ENCODE measurements around the gene PWWP2A. TPM values are rescaled to one million over a fixed set of nuclear protein-coding genes. Genes with fewer than 3 reads are reported as not detected.
A peak's percentile ranks its signal among the peaks of the same experiment; 100 is the strongest.

PWWP2A gene
- total RNA-seq, 1 experiment from 2014 or later, result 66.7 TPM

- Histone ChIP-seq H3K79me1 (ENCODE audit: insufficient read depth, low read depth, low read length, poor library complexity, severe bottlenecking) (no peaks in the 10 kb centered on the region), H3K27me3 (ENCODE audit: insufficient read depth, low read length) (no peaks in the 10 kb centered on the region), H3K23ac (ENCODE audit: insufficient read length, low read depth, low read length) (no peak overlapping the region), H4K20me1 (ENCODE audit: control insufficient read depth, insufficient read depth, insufficient read length) (no peaks in the 10 kb centered on the region), H3K14ac (ENCODE audit: insufficient read depth, low read length) (no peak overlapping the region), H3K4ac (ENCODE audit: low read depth, low read length) (no peak overlapping the region), H2AK5ac (ENCODE audit: insufficient read length, low read length) (no peak overlapping the region), H2BK15ac (ENCODE audit: low read depth, low read length) (no peak overlapping the region), H3T11ph (ENCODE audit: low read length) (no peak overlapping the region), H3K79me2 (ENCODE audit: insufficient read depth, low read length) (no peaks in the 10 kb centered on the region), H4K8ac (replicated peaks; ENCODE audit: insufficient read length, low read depth, low read length) (no peak overlapping the region), H2BK5ac (ENCODE audit: insufficient read length, low read length) (no peak overlapping the region), H2BK12ac (ENCODE audit: insufficient read length, low read depth, low read length) (no peak overlapping the region), H4K91ac (ENCODE audit: insufficient read length, low read depth, low read length) (no peak overlapping the region), H3K9ac (ENCODE audit: extremely low read depth, insufficient read length, low read length) (no peak overlapping the region), H3K18ac (ENCODE audit: insufficient read length, low read depth, low read length) (no peak overlapping the region), H3K4me1 (ENCODE audit: insufficient read depth, low read length) (no peaks in the 10 kb centered on the region), H3K56ac (ENCODE audit: insufficient read length, low read depth, low read length) (no peak overlapping the region), H4K5ac (ENCODE audit: insufficient read length, low read depth, low read length) (no peak overlapping the region), H2AFZ (ENCODE audit: low read length) (no peak overlapping the region), H2BK120ac (ENCODE audit: low read depth, low read length, poor library complexity, severe bottlenecking) (no peak overlapping the region), H3K4me2 (ENCODE audit: insufficient read depth, insufficient read length, low read length) (no peak overlapping the region), H2BK20ac (ENCODE audit: low read depth, low read length, poor library complexity, severe bottlenecking) (no peak overlapping the region), H3K9me3 (ENCODE audit: control insufficient read depth, low read depth, low read length) (no peaks in the 10 kb centered on the region), H3K27ac (ENCODE audit: insufficient read length, low read depth, low read length) (no peak overlapping the region), H3K23me2 (ENCODE audit: insufficient read length, low read depth, low read length, poor library complexity, severe bottlenecking) (no peaks in the 10 kb centered on the region)
- H3K9me3 Mint-ChIP-seq, result no peaks in the 10 kb centered on the region
- H3K4me3 Mint-ChIP-seq, result no peak overlapping the region
- DNase-seq, result no peak
- no peaks in the 10 kb centered on the region for H3K27me3 Mint-ChIP-seq (ENCODE audit: low read depth)
- H3K36me3 Mint-ChIP-seq (ENCODE audit: insufficient read depth in 1 of 3, low read depth in 3 of 3), result peaks cover 19 to 31% (median 30%) of the 10 kb centered on the region in 3 experiments; a peak in 6 of 7 replicates
- TF ChIP-seq CTCF (conservative IDR thresholded peaks at IDR 0.05), result no peak
- peaks cover 3 to 4% of the 10 kb centered on the region in 2 experiments; a peak in 2 of 4 replicates for H3K4me1 Mint-ChIP-seq
- no CpG with 5 or more reads among the region's 1 CpG for WGBS (ENCODE audit: extremely low coverage, insufficient read length, low lambda C conversion rate)
- peak overlapping the region in 1 of 3 experiments; percentile 34; a peak in 2 of 7 replicates for H3K27ac Mint-ChIP-seq
These were observed 29.2 kb downstream of the PWWP2A start for GRCh38 chr5:160090059-160090458.
